ENCODE measurements around the gene PSME1. TPM values are rescaled to one million over a fixed set of nuclear protein-coding genes. Genes with fewer than 3 reads are reported as not detected.

Gene PSME1
- total and polyA plus RNA-seq, 4 donors, result 63.3 to 237 (median 101) TPM

DNA sequence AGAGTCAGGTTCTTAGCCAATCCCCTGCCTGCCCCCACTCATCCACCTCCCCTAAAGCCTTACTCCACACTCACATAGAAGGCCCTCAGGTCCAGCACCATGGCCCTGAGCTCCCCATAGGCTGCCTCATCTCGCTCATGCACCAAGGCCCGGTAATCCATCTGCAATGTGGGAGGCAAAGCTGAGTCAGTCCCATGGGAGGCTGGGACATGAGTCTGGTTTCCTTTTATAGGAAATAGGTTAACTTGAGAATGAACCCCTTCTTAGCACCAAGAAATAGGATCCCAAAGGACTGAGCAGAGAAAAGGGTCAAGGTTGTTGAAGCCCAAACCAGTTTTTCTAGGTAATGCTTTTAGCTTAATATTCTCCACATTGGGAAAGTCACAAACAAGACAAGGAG is 7.5 kb downstream of the PSME1 start:
- Histone ChIP-seq H3K36me3 (ENCODE audit: control insufficient read depth in 4 of 4, insufficient read depth in 3 of 4, low read depth in 1 of 4, low read length in 3 of 4) (peaks cover 3 to 15% (median 10%) of the 10 kb centered on the region in 4 donors), H3K4me1 (ENCODE audit: control insufficient read depth in 4 of 4, insufficient read depth in 4 of 4, low read length in 3 of 4) (peaks cover 3 to 52% (median 31%) of the 10 kb centered on the region in 4 donors), H3K9me3 (ENCODE audit: control insufficient read depth in 4 of 4, low read length in 3 of 4) (no peaks in the 10 kb centered on the region), H3K4me3 (ENCODE audit: low read depth in 1 of 3, low read length in 3 of 3) (no peak overlapping the region), H3K27ac (ENCODE audit: low read depth in 1 of 2, low read length in 2 of 2) (no peak overlapping the region), H3K27me3 (ENCODE audit: control insufficient read depth in 4 of 4, insufficient read depth in 4 of 4, low read length in 3 of 4) (no peaks in the 10 kb centered on the region), H3K9ac (ENCODE audit: low read depth in 1 of 2, low read length in 2 of 2) (no peak overlapping the region)
- TF ChIP-seq FOXA1 (IDR thresholded peaks at IDR 0.05), result no peak
- TF ChIP-seq JUND (IDR thresholded peaks at IDR 0.05), result no peak
- TF ChIP-seq RXRA (IDR thresholded peaks at IDR 0.05), result no peak
- TF ChIP-seq TAF1 (conservative IDR thresholded peaks at IDR 0.05), result no peak
- TF ChIP-seq, protein P1, sequence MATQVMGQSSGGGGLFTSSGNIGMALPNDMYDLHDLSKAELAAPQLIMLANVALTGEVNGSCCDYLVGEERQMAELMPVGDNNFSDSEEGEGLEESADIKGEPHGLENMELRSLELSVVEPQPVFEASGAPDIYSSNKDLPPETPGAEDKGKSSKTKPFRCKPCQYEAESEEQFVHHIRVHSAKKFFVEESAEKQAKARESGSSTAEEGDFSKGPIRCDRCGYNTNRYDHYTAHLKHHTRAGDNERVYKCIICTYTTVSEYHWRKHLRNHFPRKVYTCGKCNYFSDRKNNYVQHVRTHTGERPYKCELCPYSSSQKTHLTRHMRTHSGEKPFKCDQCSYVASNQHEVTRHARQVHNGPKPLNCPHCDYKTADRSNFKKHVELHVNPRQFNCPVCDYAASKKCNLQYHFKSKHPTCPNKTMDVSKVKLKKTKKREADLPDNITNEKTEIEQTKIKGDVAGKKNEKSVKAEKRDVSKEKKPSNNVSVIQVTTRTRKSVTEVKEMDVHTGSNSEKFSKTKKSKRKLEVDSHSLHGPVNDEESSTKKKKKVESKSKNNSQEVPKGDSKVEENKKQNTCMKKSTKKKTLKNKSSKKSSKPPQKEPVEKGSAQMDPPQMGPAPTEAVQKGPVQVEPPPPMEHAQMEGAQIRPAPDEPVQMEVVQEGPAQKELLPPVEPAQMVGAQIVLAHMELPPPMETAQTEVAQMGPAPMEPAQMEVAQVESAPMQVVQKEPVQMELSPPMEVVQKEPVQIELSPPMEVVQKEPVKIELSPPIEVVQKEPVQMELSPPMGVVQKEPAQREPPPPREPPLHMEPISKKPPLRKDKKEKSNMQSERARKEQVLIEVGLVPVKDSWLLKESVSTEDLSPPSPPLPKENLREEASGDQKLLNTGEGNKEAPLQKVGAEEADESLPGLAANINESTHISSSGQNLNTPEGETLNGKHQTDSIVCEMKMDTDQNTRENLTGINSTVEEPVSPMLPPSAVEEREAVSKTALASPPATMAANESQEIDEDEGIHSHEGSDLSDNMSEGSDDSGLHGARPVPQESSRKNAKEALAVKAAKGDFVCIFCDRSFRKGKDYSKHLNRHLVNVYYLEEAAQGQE (IDR thresholded peaks at IDR 0.05), result no peak
- TF ChIP-seq ATF3 (IDR thresholded peaks at IDR 0.05), result no peak
- no peak for TF ChIP-seq HNF4A (conservative IDR thresholded peaks at IDR 0.05)
- TF ChIP-seq YY1 (IDR thresholded peaks at IDR 0.05), result no peak
- TF ChIP-seq RAD21 (IDR thresholded peaks at IDR 0.05), result no peak
- TF ChIP-seq NR2F2 (IDR thresholded peaks at IDR 0.05), result no peak
- no peak for TF ChIP-seq EGR1 (IDR thresholded peaks at IDR 0.05; ENCODE audit: low read depth in 2 of 2)
- no peak for TF ChIP-seq GABPA (IDR thresholded peaks at IDR 0.05 in 1 of 2, conservative IDR thresholded peaks at IDR 0.05 in 1 of 2)
- TF ChIP-seq HNF4G (IDR thresholded peaks at IDR 0.05), result no peak
- DNase-seq (ENCODE audit: low spot score), result no peak
- 93% methylated on average over 2 of the region's 2 CpGs for WGBS

DNA sequence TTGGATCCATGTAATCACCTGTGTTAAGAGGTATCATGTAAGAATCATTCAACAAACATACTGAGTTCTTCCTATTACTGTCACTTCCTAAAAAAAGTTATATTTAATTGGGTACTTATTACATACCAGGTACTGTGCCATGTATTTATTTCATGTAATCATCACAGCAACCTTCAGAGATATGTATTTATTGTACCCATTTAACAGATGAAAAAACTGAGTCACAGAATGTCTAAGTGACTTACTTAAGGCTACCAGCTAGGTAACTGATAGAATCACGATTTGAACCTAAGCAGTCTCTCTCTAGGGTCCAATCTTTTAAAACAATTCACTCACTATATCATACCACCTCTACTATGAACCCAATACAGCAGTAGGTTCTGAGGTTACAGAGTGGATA is 8.5 kb downstream of the PSME1 start:
- no peaks in the 10 kb centered on the region for H3K27me3 ChIP-seq (ENCODE audit: control insufficient read depth in 4 of 4, insufficient read depth in 4 of 4, low read length in 3 of 4)
- H3K9ac ChIP-seq (ENCODE audit: low read depth in 1 of 2, low read length in 2 of 2), result no peak overlapping the region
- peaks cover 3 to 49% (median 32%) of the 10 kb centered on the region in 4 donors for H3K4me1 ChIP-seq (ENCODE audit: control insufficient read depth in 4 of 4, insufficient read depth in 4 of 4, low read length in 3 of 4)
- DNase-seq (ENCODE audit: low spot score), result no peak
- no peak overlapping the region for H3K4me3 ChIP-seq (ENCODE audit: low read depth in 1 of 3, low read length in 3 of 3)
- TF ChIP-seq HNF4G (IDR thresholded peaks at IDR 0.05) (no peak), HNF4A (conservative IDR thresholded peaks at IDR 0.05) (no peak)
- 91% methylated on average over 1 of the region's 1 CpG for WGBS
- H3K36me3 ChIP-seq (ENCODE audit: control insufficient read depth in 4 of 4, insufficient read depth in 3 of 4, low read depth in 1 of 4, low read length in 3 of 4), result peaks cover 3 to 13% (median 8%) of the 10 kb centered on the region in 4 donors
- H3K27ac ChIP-seq (ENCODE audit: low read depth in 1 of 2, low read length in 2 of 2), result no peak overlapping the region
- no peaks in the 10 kb centered on the region for H3K9me3 ChIP-seq (ENCODE audit: control insufficient read depth in 4 of 4, low read length in 3 of 4)

GRCh38 chr14:24145219-24145618 is 9.2 kb downstream of the PSME1 start:
- H3K4me1 ChIP-seq (ENCODE audit: control insufficient read depth in 4 of 4, insufficient read depth in 4 of 4, low read length in 3 of 4), result peaks cover 3 to 50% (median 30%) of the 10 kb centered on the region in 4 donors
- WGBS, result 93% methylated on average over 2 of the region's 2 CpGs
- no peak for TF ChIP-seq ZBTB33 (IDR thresholded peaks at IDR 0.05)
- H3K9ac ChIP-seq (ENCODE audit: low read depth in 1 of 2, low read length in 2 of 2), result no peak overlapping the region
- H3K27ac ChIP-seq (ENCODE audit: low read depth in 1 of 2, low read length in 2 of 2), result no peak overlapping the region
- H3K9me3 ChIP-seq (ENCODE audit: control insufficient read depth in 4 of 4, low read length in 3 of 4), result no peaks in the 10 kb centered on the region
- no peaks in the 10 kb centered on the region for H3K27me3 ChIP-seq (ENCODE audit: control insufficient read depth in 4 of 4, insufficient read depth in 4 of 4, low read length in 3 of 4)
- peaks cover 4 to 20% (median 15%) of the 10 kb centered on the region in 4 donors for H3K36me3 ChIP-seq (ENCODE audit: control insufficient read depth in 4 of 4, insufficient read depth in 3 of 4, low read depth in 1 of 4, low read length in 3 of 4)
- no peak overlapping the region for H3K4me3 ChIP-seq (ENCODE audit: low read depth in 1 of 3, low read length in 3 of 3)
- no peak for DNase-seq (ENCODE audit: low spot score)
